H9 (cell line): ENCODE measurements around the gene TMEM100. TPM values are rescaled to one million over a fixed set of nuclear protein-coding genes. Genes with fewer than 3 reads are reported as not detected.

Source experiments
- DNase-seq: peaks from one replicate; pipeline ENCODE4 v3.0.0-alpha.2; 2017
- H2AFZ ChIP-seq: one replicate; pipeline ENCODE4 v1.6.1; 2013; ENCODE audit warnings: mild to moderate bottlenecking, low read length, control low read depth, moderate library complexity
- H2AK5ac ChIP-seq: 2 replicates; pipeline ENCODE4 v1.6.1; 2013; ENCODE audit warnings: low read length, control low read depth, mixed read lengths; ENCODE audit not compliant: insufficient read length
- H2BK120ac ChIP-seq: one replicate; pipeline ENCODE4 v1.6.1; 2013; ENCODE audit warnings: low read depth, mild to moderate bottlenecking, low read length, control low read depth, inconsistent platforms; ENCODE audit not compliant: poor library complexity, severe bottlenecking
- H2BK12ac ChIP-seq: 2 replicates; pipeline ENCODE4 v1.6.1; 2013; ENCODE audit warnings: low read length, control low read depth, mixed read lengths, low read depth; ENCODE audit not compliant: insufficient read length
- H2BK15ac ChIP-seq: 2 replicates; pipeline ENCODE4 v1.6.1; 2013; ENCODE audit warnings: low read depth, low read length, control low read depth
- H2BK20ac ChIP-seq: one replicate; pipeline ENCODE4 v1.6.1; 2013; ENCODE audit warnings: low read depth, mild to moderate bottlenecking, low read length, control low read depth, inconsistent platforms; ENCODE audit not compliant: poor library complexity, severe bottlenecking
- H2BK5ac ChIP-seq: 2 replicates; pipeline ENCODE4 v1.6.1; 2013; ENCODE audit warnings: low read length, control low read depth, mixed read lengths; ENCODE audit not compliant: insufficient read length
- H3K14ac ChIP-seq: 2 replicates; pipeline ENCODE4 v1.6.1; 2013; ENCODE audit warnings: low read length, control low read depth; ENCODE audit not compliant: insufficient read depth
- H3K18ac ChIP-seq: 2 replicates; pipeline ENCODE4 v1.6.1; 2013; ENCODE audit warnings: low read depth, mild to moderate bottlenecking, mixed read lengths, low read length, control low read depth; ENCODE audit not compliant: insufficient read length
- H3K23ac ChIP-seq: 2 replicates; pipeline ENCODE4 v1.6.1; 2013; ENCODE audit warnings: low read length, control low read depth, mixed read lengths, low read depth; ENCODE audit not compliant: insufficient read length
- H3K23me2 ChIP-seq: 2 replicates; pipeline ENCODE4 v1.6.1; 2013; ENCODE audit warnings: low read depth, mild to moderate bottlenecking, mixed read lengths, low read length, control low read depth; ENCODE audit not compliant: insufficient read length, poor library complexity, severe bottlenecking
- H3K27ac ChIP-seq: 2 replicates; pipeline ENCODE4 v1.5.1; 2013; ENCODE audit warnings: low read length, control low read depth, mixed read lengths, low read depth; ENCODE audit not compliant: insufficient read length
- H3K27me3 ChIP-seq: 2 replicates; pipeline ENCODE4 v1.6.1; 2013; ENCODE audit warnings: low read length, control low read depth, inconsistent platforms; ENCODE audit not compliant: insufficient read depth
- H3K4ac ChIP-seq: 2 replicates; pipeline ENCODE4 v1.6.1; 2013; ENCODE audit warnings: low read depth, mild to moderate bottlenecking, control low read depth, inconsistent platforms, low read length, moderate library complexity
- H3K4me1 ChIP-seq: 2 replicates; pipeline ENCODE4 v1.6.1; 2013; ENCODE audit warnings: low read length, control low read depth, inconsistent platforms; ENCODE audit not compliant: insufficient read depth
- H3K4me2 ChIP-seq: 2 replicates; pipeline ENCODE4 v1.6.1; 2013; ENCODE audit warnings: low read length, control low read depth, mixed read lengths; ENCODE audit not compliant: insufficient read length, insufficient read depth
- H3K56ac ChIP-seq: 2 replicates; pipeline ENCODE4 v1.6.1; 2013; ENCODE audit warnings: low read depth, mild to moderate bottlenecking, mixed read lengths, low read length, control low read depth; ENCODE audit not compliant: insufficient read length
- H3K79me1 ChIP-seq: 2 replicates; pipeline ENCODE4 v1.6.1; 2013; ENCODE audit warnings: low read depth, mild to moderate bottlenecking, moderate library complexity, low read length, control low read depth, inconsistent platforms; ENCODE audit not compliant: insufficient read depth, poor library complexity, severe bottlenecking
- H3K79me2 ChIP-seq: 2 replicates; pipeline ENCODE4 v1.6.1; 2013; ENCODE audit warnings: low read length, control low read depth, inconsistent platforms; ENCODE audit not compliant: insufficient read depth
- H3K9ac ChIP-seq: 2 replicates; pipeline ENCODE4 v1.6.1; 2013; ENCODE audit warnings: low read length, control low read depth, mixed read lengths; ENCODE audit not compliant: insufficient read length; ENCODE audit errors: extremely low read depth
- H3K9me3 ChIP-seq: one replicate; pipeline ENCODE4 v1.6.1; 2013; ENCODE audit warnings: low read depth, low read length, inconsistent platforms; ENCODE audit not compliant: control insufficient read depth
- H3T11ph ChIP-seq: one replicate; pipeline ENCODE4 v1.6.1; 2013; ENCODE audit warnings: mild to moderate bottlenecking, low read length, control low read depth, inconsistent platforms
- H4K20me1 ChIP-seq: one replicate; pipeline ENCODE4 v1.6.1; 2013; ENCODE audit not compliant: control insufficient read depth, insufficient read length, insufficient read depth
- H4K5ac ChIP-seq: 2 replicates; pipeline ENCODE4 v1.6.1; 2013; ENCODE audit warnings: low read depth, mild to moderate bottlenecking, mixed read lengths, low read length, control low read depth; ENCODE audit not compliant: insufficient read length
- H4K8ac ChIP-seq: replicated peaks from 2 replicates; pipeline ENCODE4 v1.6.1; 2013; ENCODE audit warnings: low read length, control low read depth, mixed read lengths, low read depth; ENCODE audit not compliant: insufficient read length
- H4K91ac ChIP-seq: 2 replicates; pipeline ENCODE4 v1.6.1; 2013; ENCODE audit warnings: low read depth, mild to moderate bottlenecking, moderate library complexity, mixed read lengths, low read length, control low read depth; ENCODE audit not compliant: insufficient read length
- H3K27ac Mint-ChIP-seq, 3 experiments: 2 replicates in 2 of 3; 3 replicates in 1 of 3; pipeline ENCODE4 v1.8.0; 2020 to 2021; ENCODE audit warnings: mixed read lengths in 3 of 3, mild to moderate bottlenecking in 1 of 3, moderate library complexity in 1 of 3
- H3K27me3 Mint-ChIP-seq: 2 replicates; pipeline ENCODE4 v1.8.0; 2021; ENCODE audit warnings: low read depth, mild to moderate bottlenecking, moderate library complexity, mixed read lengths
- H3K36me3 Mint-ChIP-seq, 3 experiments: 2 replicates in 2 of 3; 3 replicates in 1 of 3; pipeline ENCODE4 v1.8.0; 2020 to 2021; ENCODE audit warnings: low read depth in 3 of 3, mixed read lengths in 3 of 3; ENCODE audit not compliant: insufficient read depth in 1 of 3
- H3K4me1 Mint-ChIP-seq, 2 experiments: 2 replicates each; pipeline ENCODE4 v1.8.0; 2020; ENCODE audit warnings: mixed read lengths in 2 of 2
- H3K4me3 Mint-ChIP-seq, 2 experiments: 2 replicates in 1 of 2; 3 replicates in 1 of 2; pipeline ENCODE4 v1.8.0; 2020 to 2021; ENCODE audit warnings: mild to moderate bottlenecking in 2 of 2, mixed read lengths in 2 of 2, moderate library complexity in 1 of 2
- H3K9me3 Mint-ChIP-seq, 2 experiments: 2 replicates in 1 of 2; 3 replicates in 1 of 2; pipeline ENCODE4 v1.8.0; 2020; ENCODE audit warnings: mild to moderate bottlenecking in 2 of 2, mixed read lengths in 2 of 2, moderate library complexity in 1 of 2
- CTCF ChIP-seq: fragments of 200-600 bp; sonication (generic); conservative IDR thresholded peaks from 3 replicates; pipeline ENCODE4 v1.8.0; 2021; ENCODE audit warnings: antibody characterized with exemption, mild to moderate bottlenecking
- WGBS: extraction: QIAGEN DNeasy Blood & Tissue Kit; methylation state at CpG from one replicate; pipeline ENCODE4 v1.1.7; 2013; ENCODE audit warnings: missing lambda C conversion rate, low lambda C conversion rate, mixed read lengths; ENCODE audit not compliant: insufficient read length; ENCODE audit errors: extremely low coverage; 5-methylcytosine and 5-hydroxymethylcytosine counted together
- total RNA-seq: library from RNA; stranded (reverse); gene quantifications from 2 replicates; pipeline ENCODE4 v1.2.1, GENCODE V29; 2021

TMEM100 gene
- total RNA-seq, 1 experiment from 2014 or later = 0.17 TPM

DNA sequence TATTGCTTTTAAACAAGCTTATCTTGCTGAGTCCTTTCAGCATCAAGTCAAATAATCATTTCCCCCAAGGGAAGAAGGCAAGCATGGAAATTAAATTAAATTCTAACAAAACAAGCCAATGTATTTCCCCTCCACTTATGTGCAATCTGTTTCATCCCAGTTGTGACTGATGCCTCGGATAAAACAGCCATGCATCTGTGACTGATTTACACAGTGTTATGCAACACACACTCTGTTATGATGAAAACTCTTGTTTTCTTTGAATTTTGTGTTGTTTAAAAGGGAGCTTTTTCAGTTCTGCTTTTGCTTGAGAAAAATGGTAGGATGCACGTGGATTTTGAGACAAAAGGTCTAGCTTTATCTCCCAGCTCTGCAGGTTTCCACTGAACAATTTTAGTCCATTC, 32.6 kb downstream of the TMEM100 start:
- Histone ChIP-seq H3K9me3 (peaks cover 7% of the 10 kb centered on the region), H3T11ph (no peak overlapping the region), H3K56ac (no peak overlapping the region), H3K23me2 (no peaks in the 10 kb centered on the region), H3K27me3 (no peaks in the 10 kb centered on the region), H3K4me1 (peaks cover 2% of the 10 kb centered on the region; the same call in 1 of the 2 replicates), H3K23ac (no peak overlapping the region), H4K20me1 (no peaks in the 10 kb centered on the region), H3K9ac (no peak overlapping the region), H2BK5ac (no peak overlapping the region), H3K79me2 (no peaks in the 10 kb centered on the region), H3K4me2 (no peak overlapping the region), H3K14ac (no peak overlapping the region), H3K27ac (no peak overlapping the region), H3K18ac (no peak overlapping the region), H4K91ac (no peak overlapping the region), H2AK5ac (no peak overlapping the region), H4K5ac (no peak overlapping the region), H3K79me1 (no peaks in the 10 kb centered on the region), H2BK20ac (no peak overlapping the region), H2BK12ac (no peak overlapping the region), H2AFZ (no peak overlapping the region), H3K4ac (no peak overlapping the region), H2BK15ac (no peak overlapping the region), H4K8ac (no peak overlapping the region), H2BK120ac (no peak overlapping the region)
- DNase-seq = no peak
- no peak overlapping the region for H3K27ac Mint-ChIP-seq
- H3K4me3 Mint-ChIP-seq = no peak overlapping the region
- H3K9me3 Mint-ChIP-seq = peaks cover 20 to 21% of the 10 kb centered on the region in 2 experiments
- no peaks in the 10 kb centered on the region; the same call in 1 of the 2 replicates for H3K27me3 Mint-ChIP-seq
- no peak for TF ChIP-seq CTCF
- WGBS = no CpG with 5 or more reads among the region's 2 CpGs
- peaks cover 4 to 22% (median 16%) of the 10 kb centered on the region in 3 experiments; a peak in 6 of 7 replicates for H3K36me3 Mint-ChIP-seq
- H3K4me1 Mint-ChIP-seq = no peaks in the 10 kb centered on the region; a peak in 1 of 4 replicates
